Ovary (tissue), 3 donors: ENCODE results near the gene ITPRIPL2.

Experiments used
- CTCF ChIP-seq, 3 donors: fragments of 450-650 bp in 2 of 3; fragments of 200-600 bp in 1 of 3; IDR thresholded peaks; one replicate each; pipeline versions ENCODE4 v1.5.1 to v1.8.0; 2016 to 2022; ENCODE audit warnings: antibody characterized with exemption in 3 of 3, mild to moderate bottlenecking in 1 of 3
- EP300 ChIP-seq: sonication (generic); formaldehyde crosslinking; IDR thresholded peaks from one replicate; pipeline ENCODE4 v1.6.1; 2017; ENCODE audit warnings: antibody characterized with exemption
- POLR2A ChIP-seq: fragments of 450-650 bp; IDR thresholded peaks from one replicate; pipeline ENCODE4 v1.6.1; 2017; ENCODE audit warnings: antibody characterized with exemption, mild to moderate bottlenecking, moderate library complexity
- donor health status: DM: no; HTN: no; CAD: no.

DNA sequence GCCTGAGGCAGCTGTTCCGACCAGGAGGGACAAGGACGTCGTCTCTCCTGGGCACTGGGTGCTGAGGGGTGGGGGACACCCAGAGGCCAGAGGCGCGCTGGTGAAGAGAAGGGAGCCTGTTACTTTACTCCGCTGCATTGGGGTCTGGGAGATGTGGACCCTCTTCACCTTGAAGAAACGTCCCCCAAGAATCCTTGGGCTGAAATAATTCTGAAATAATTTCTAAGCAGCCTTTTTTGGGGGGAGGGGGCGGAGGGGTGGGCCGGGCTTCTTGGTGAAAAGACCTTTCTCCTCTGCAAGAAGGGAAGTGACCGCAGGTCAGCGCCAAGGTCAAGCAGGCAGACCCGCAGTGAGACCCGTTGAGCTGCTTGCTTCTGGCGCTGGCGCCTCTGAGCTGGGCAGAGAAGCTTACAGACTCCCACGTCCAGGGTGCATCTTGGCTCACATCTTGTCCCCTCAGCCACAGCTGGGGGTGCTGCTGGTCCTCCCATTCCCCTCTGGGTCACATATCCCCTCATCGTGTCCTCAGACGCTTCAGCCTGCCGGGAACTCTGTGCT is 55.4 kb downstream of the ITPRIPL2 start:
- no peak for TF ChIP-seq CTCF (IDR thresholded peaks at IDR 0.05)
- TF ChIP-seq POLR2A = no peak
- no peak for TF ChIP-seq EP300
